Measurements from ENCODE around the gene KLHL3. TPM values are rescaled to one million over a fixed set of nuclear protein-coding genes. Genes with fewer than 3 reads are reported as not detected.

Gene KLHL3
- total RNA-seq, 1 donor from 2014 or later: 8.9 TPM

DNA sequence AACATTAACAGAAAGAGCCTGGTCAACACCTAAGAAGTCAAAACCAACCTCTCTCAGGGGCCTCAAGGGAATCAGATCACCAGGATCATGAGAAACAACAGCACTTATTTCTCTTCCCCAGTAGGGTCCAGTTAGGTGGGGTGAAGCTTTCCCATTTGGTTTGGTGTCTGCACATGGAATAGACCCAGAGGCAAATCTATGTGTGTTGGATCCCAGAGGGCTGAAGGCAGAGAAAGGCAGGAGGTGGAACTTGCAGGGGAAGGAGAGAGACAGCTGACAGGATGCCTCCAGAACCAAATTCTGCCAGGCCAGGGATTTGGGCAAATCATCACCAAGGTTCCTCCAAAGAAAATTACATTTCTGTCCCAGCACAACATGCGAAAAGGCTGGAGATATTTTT, 132.0 kb downstream of the KLHL3 start:
- DNase-seq (ENCODE audit: low read depth) (no peak), FAIRE-seq (no peak)
- H3K4me3 ChIP-seq (ENCODE audit: insufficient read depth, low read depth, low read length): no peak overlapping the region
- Mint-ChIP-seq H3K27me3 (ENCODE audit: low read depth, unreplicated experiment) (peaks cover 49% of the 10 kb centered on the region), H3K27ac (ENCODE audit: unreplicated experiment) (no peak overlapping the region), H3K4me1 (ENCODE audit: low read depth, unreplicated experiment) (peaks cover 2% of the 10 kb centered on the region), H3K9me3 (ENCODE audit: unreplicated experiment) (peaks cover 3% of the 10 kb centered on the region), H3K4me3 (ENCODE audit: unreplicated experiment) (no peak overlapping the region), H3K36me3 (ENCODE audit: low read depth, unreplicated experiment) (no peaks in the 10 kb centered on the region)
- no peak overlapping the region for H3K9ac ChIP-seq (ENCODE audit: low read length)
- no peak overlapping the region for H3K4me2 ChIP-seq (ENCODE audit: low read length)
- no peaks in the 10 kb centered on the region for H3K79me2 ChIP-seq (ENCODE audit: insufficient read depth, low read length)
- no peak overlapping the region for H3K27ac ChIP-seq (ENCODE audit: low read depth, low read length)
- H4K20me1 ChIP-seq (ENCODE audit: insufficient read depth, low read length): no peaks in the 10 kb centered on the region
- peaks cover 22% of the 10 kb centered on the region for H3K27me3 ChIP-seq (ENCODE audit: insufficient read depth, low read length)
- no peak overlapping the region for H2AFZ ChIP-seq (ENCODE audit: low read depth, low read length)
- TF ChIP-seq, protein P1, sequence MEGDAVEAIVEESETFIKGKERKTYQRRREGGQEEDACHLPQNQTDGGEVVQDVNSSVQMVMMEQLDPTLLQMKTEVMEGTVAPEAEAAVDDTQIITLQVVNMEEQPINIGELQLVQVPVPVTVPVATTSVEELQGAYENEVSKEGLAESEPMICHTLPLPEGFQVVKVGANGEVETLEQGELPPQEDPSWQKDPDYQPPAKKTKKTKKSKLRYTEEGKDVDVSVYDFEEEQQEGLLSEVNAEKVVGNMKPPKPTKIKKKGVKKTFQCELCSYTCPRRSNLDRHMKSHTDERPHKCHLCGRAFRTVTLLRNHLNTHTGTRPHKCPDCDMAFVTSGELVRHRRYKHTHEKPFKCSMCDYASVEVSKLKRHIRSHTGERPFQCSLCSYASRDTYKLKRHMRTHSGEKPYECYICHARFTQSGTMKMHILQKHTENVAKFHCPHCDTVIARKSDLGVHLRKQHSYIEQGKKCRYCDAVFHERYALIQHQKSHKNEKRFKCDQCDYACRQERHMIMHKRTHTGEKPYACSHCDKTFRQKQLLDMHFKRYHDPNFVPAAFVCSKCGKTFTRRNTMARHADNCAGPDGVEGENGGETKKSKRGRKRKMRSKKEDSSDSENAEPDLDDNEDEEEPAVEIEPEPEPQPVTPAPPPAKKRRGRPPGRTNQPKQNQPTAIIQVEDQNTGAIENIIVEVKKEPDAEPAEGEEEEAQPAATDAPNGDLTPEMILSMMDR (IDR thresholded peaks at IDR 0.05; ENCODE audit: insufficient read depth, low read depth, low read length): no peak
- no peaks in the 10 kb centered on the region for H3K9me3 ChIP-seq (ENCODE audit: insufficient read depth, low read depth, low read length)
- H3K36me3 ChIP-seq (ENCODE audit: insufficient read depth, low read length): no peaks in the 10 kb centered on the region
- H3K4me1 ChIP-seq (ENCODE audit: insufficient read depth, low read length): no peaks in the 10 kb centered on the region

DNA sequence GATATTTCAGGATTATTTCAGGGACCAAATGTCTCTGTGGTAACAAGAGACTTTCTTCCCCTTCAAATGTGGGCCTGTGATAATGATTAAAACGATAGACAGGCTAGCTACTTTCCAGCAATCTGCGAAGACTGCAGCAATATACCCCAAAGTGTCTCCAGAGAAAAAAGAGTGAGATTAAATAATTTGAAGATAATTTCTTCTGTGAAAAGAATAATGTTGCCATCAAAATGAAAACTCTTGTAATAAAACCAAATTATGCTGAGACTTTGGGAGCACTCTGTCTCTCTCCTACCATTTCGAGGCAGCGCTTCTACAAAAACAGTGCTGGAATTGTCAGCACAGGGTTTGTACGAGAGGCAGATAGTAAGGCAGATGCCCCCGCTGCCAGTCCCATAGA, 132.5 kb downstream of the KLHL3 start:
- Mint-ChIP-seq H3K36me3 (ENCODE audit: low read depth, unreplicated experiment) (no peaks in the 10 kb centered on the region), H3K27me3 (ENCODE audit: low read depth, unreplicated experiment) (peaks cover 49% of the 10 kb centered on the region), H3K27ac (ENCODE audit: unreplicated experiment) (no peak overlapping the region), H3K9me3 (ENCODE audit: unreplicated experiment) (peaks cover 3% of the 10 kb centered on the region), H3K4me3 (ENCODE audit: unreplicated experiment) (no peak overlapping the region), H3K4me1 (ENCODE audit: low read depth, unreplicated experiment) (no peaks in the 10 kb centered on the region)
- Histone ChIP-seq H3K9ac (ENCODE audit: low read length) (no peak overlapping the region), H4K20me1 (ENCODE audit: insufficient read depth, low read length) (no peaks in the 10 kb centered on the region), H3K79me2 (ENCODE audit: insufficient read depth, low read length) (no peaks in the 10 kb centered on the region), H3K9me3 (ENCODE audit: insufficient read depth, low read depth, low read length) (no peaks in the 10 kb centered on the region), H2AFZ (ENCODE audit: low read depth, low read length) (no peak overlapping the region), H3K36me3 (ENCODE audit: insufficient read depth, low read length) (no peaks in the 10 kb centered on the region), H3K27me3 (ENCODE audit: insufficient read depth, low read length) (peaks cover 26% of the 10 kb centered on the region), H3K4me3 (ENCODE audit: insufficient read depth, low read depth, low read length) (no peak overlapping the region), H3K4me2 (ENCODE audit: low read length) (no peak overlapping the region), H3K27ac (ENCODE audit: low read depth, low read length) (no peak overlapping the region), H3K4me1 (ENCODE audit: insufficient read depth, low read length) (no peaks in the 10 kb centered on the region)
- FAIRE-seq (no peak), DNase-seq (ENCODE audit: low read depth) (no peak)
- TF ChIP-seq, protein P1 (IDR thresholded peaks at IDR 0.05; ENCODE audit: insufficient read depth, low read depth, low read length): no peak
- TF ChIP-seq EZH2 (IDR thresholded peaks at IDR 0.05; ENCODE audit: insufficient read depth, low read length): no peak

DNA sequence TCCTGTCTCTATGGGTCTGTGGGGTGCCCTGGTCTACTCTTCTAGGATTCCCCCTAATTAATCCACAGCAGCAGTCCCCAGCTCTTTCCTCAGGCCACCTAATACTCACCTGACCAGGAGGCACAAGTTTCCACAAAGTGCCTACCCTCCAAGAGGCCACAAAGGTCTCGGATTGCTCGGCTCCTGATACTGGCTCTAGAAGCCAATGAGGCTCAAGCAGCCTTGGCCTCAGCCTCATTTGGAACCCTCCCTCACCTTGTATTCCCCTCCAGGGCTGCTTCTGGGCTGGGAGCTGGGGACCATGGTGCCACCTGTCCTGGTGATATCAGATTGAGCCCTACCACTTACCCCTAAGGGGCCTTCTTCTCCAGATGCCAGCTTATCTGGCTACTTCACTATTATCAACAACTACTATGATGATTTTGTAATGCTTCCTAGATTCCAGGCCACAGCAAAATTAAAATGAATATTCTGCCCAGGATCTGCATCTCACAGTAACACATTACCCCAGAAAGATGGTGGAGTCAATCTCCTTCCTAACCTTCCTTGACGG, 133.1 kb downstream of the KLHL3 start:
- TF ChIP-seq, protein P1 (IDR thresholded peaks at IDR 0.05; ENCODE audit: insufficient read depth, low read depth, low read length): no peak
- no peak for TF ChIP-seq EZH2 (IDR thresholded peaks at IDR 0.05; ENCODE audit: insufficient read depth, low read length)
- Histone ChIP-seq H3K4me2 (ENCODE audit: low read length) (no peak overlapping the region), H3K27ac (ENCODE audit: low read depth, low read length) (no peak overlapping the region), H3K4me3 (ENCODE audit: insufficient read depth, low read depth, low read length) (no peak overlapping the region), H3K36me3 (ENCODE audit: insufficient read depth, low read length) (no peaks in the 10 kb centered on the region), H3K9me3 (ENCODE audit: insufficient read depth, low read depth, low read length) (no peaks in the 10 kb centered on the region), H4K20me1 (ENCODE audit: insufficient read depth, low read length) (no peaks in the 10 kb centered on the region), H3K9ac (ENCODE audit: low read length) (no peak overlapping the region), H2AFZ (ENCODE audit: low read depth, low read length) (no peak overlapping the region), H3K4me1 (ENCODE audit: insufficient read depth, low read length) (no peaks in the 10 kb centered on the region), H3K27me3 (ENCODE audit: insufficient read depth, low read length) (peaks cover 30% of the 10 kb centered on the region), H3K79me2 (ENCODE audit: insufficient read depth, low read length) (no peaks in the 10 kb centered on the region)
- Mint-ChIP-seq H3K36me3 (ENCODE audit: low read depth, unreplicated experiment) (no peaks in the 10 kb centered on the region), H3K27me3 (ENCODE audit: low read depth, unreplicated experiment) (peaks cover 46% of the 10 kb centered on the region), H3K27ac (ENCODE audit: unreplicated experiment) (no peak overlapping the region), H3K4me1 (ENCODE audit: low read depth, unreplicated experiment) (no peaks in the 10 kb centered on the region), H3K4me3 (ENCODE audit: unreplicated experiment) (no peak overlapping the region), H3K9me3 (ENCODE audit: unreplicated experiment) (peaks cover 3% of the 10 kb centered on the region)
- DNase-seq (ENCODE audit: low read depth) (no peak), FAIRE-seq (no peak)

All from astrocyte (in vitro differentiated cells and primary cell).